OCI-LY3 (cell line): ENCODE data around the gene CAMTA1.
A peak's percentile ranks its signal among the peaks of the same experiment; 100 is the strongest.

Experiments
- H2AFZ ChIP-seq: fragments of 200-600, 300-600 bp; shearing (Covaris generic); 2 replicates; pipeline ENCODE4 v1.6.0; 2014; ENCODE audit warnings: antibody characterized with exemption, low read depth, low read length
- H3K27ac ChIP-seq: fragments of 200-600, 300-600 bp; sonication (generic); 2 replicates; pipeline ENCODE4 v1.5.1; 2014; ENCODE audit warnings: mild to moderate bottlenecking, low read length, moderate library complexity, mixed read lengths
- H3K27me3 ChIP-seq: fragments of 200-600, 300-600 bp; sonication (generic); 2 replicates; pipeline ENCODE4 v1.6.1; 2014; ENCODE audit warnings: low read depth, low read length, mixed read lengths
- H3K36me3 ChIP-seq: fragments of 200-600, 300-600 bp; sonication (generic); replicated peaks from 2 replicates; pipeline ENCODE3; 2014; ENCODE audit warnings: low read depth, low read length, mixed read lengths
- H3K4me1 ChIP-seq: fragments of 300-600, 200-600 bp; sonication (generic); 2 replicates; pipeline ENCODE4 v1.6.1; 2014; ENCODE audit warnings: low read length, mixed read lengths
- H3K4me2 ChIP-seq: fragments of 200-600, 300-600 bp; sonication (generic); 2 replicates; pipeline ENCODE4 v1.6.1; 2014; ENCODE audit warnings: low read length, mixed read lengths
- H3K4me3 ChIP-seq: fragments of 300-600, 200-600 bp; sonication (generic); 2 replicates; pipeline ENCODE4 v1.5.1; 2014; ENCODE audit warnings: antibody characterized with exemption, mild to moderate bottlenecking, low read length, moderate library complexity
- H3K79me2 ChIP-seq: fragments of 300-600, 200-600 bp; shearing (Covaris generic); 2 replicates; pipeline ENCODE4 v1.6.1; 2014; ENCODE audit warnings: mild to moderate bottlenecking, low read length, mixed read lengths
- H3K9ac ChIP-seq: fragments of 300-600, 200-600 bp; shearing (Covaris generic); 2 replicates; pipeline ENCODE4 v1.6.0; 2014; ENCODE audit warnings: mild to moderate bottlenecking, low read length, moderate library complexity
- H3K9me3 ChIP-seq: fragments of 200-600, 300-600 bp; shearing (Covaris generic); 2 replicates; pipeline ENCODE4 v1.6.1; 2014; ENCODE audit warnings: low read length, mixed read lengths; ENCODE audit not compliant: insufficient read depth
- H4K20me1 ChIP-seq: fragments of 200-600, 300-600 bp; sonication (generic); 2 replicates; pipeline ENCODE4 v1.6.1; 2016; ENCODE audit warnings: low read length, mixed read lengths; ENCODE audit not compliant: insufficient read depth
- EZH2phosphoT487 ChIP-seq: fragments of 200-600 bp; shearing (Covaris generic); IDR thresholded peaks from 2 replicates; pipeline ENCODE4 v1.6.1; 2018; ENCODE audit warnings: antibody characterized with exemption, mixed run types, low read depth
- TF ChIP-seq, protein P1 (sequence below): fragments of 200-600, 300-600 bp; sonication (generic); IDR thresholded peaks from 2 replicates; pipeline ENCODE4 v1.5.1; 2014; ENCODE audit warnings: antibody characterized with exemption, low read length, low read depth

The CAMTA1 gene

DNA sequence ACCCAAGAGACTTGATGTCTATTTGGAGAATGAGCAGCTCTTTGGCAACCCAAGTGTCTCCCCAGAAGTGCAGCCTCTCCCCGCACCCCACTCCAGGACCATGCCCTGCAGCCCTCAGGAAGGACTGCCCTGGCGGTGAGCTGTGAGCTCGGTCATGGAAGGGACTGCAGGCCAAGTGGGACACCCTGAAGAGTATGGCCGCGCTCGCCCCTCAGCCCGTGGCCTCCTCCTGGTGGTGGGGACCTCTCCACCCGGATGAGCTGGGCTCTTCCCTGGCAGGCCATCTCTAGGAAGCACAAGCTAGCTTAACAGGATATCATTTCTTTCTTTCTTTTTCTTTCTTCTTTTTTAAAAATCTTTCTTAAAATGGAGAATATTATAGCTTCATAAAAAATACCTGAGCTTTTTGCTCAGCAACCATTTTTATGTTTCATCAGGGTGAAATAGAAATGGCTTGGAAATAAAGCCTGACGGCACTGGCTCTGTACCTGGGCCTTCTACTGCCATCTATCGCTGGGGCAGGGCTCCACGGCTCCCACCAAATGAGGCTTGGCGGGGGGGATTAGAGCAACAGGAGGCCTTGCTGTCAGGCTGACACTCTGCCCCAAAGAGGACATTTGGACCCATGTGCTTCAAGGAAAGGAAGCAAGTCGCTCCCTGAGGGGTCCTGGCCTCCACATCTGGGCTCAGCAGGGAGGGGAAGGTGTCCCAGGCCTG is 689.7 kb downstream of the CAMTA1 start:
- Histone ChIP-seq H3K27me3 (peaks cover 2% of the 10 kb centered on the region; the same call in 1 of the 2 replicates), H3K4me2 (no peak overlapping the region), H3K79me2 (no peaks in the 10 kb centered on the region), H3K27ac (no peak overlapping the region), H2AFZ (no peak overlapping the region), H3K36me3 (no peaks in the 10 kb centered on the region), H3K9me3 (no peaks in the 10 kb centered on the region), H3K9ac (no peak overlapping the region), H3K4me1 (peaks cover 23% of the 10 kb centered on the region), H3K4me3 (no peak overlapping the region), H4K20me1 (no peaks in the 10 kb centered on the region)
- TF ChIP-seq, protein P1, sequence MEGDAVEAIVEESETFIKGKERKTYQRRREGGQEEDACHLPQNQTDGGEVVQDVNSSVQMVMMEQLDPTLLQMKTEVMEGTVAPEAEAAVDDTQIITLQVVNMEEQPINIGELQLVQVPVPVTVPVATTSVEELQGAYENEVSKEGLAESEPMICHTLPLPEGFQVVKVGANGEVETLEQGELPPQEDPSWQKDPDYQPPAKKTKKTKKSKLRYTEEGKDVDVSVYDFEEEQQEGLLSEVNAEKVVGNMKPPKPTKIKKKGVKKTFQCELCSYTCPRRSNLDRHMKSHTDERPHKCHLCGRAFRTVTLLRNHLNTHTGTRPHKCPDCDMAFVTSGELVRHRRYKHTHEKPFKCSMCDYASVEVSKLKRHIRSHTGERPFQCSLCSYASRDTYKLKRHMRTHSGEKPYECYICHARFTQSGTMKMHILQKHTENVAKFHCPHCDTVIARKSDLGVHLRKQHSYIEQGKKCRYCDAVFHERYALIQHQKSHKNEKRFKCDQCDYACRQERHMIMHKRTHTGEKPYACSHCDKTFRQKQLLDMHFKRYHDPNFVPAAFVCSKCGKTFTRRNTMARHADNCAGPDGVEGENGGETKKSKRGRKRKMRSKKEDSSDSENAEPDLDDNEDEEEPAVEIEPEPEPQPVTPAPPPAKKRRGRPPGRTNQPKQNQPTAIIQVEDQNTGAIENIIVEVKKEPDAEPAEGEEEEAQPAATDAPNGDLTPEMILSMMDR, result peak; percentile 52
- TF ChIP-seq EZH2phosphoT487, result no peak

DNA sequence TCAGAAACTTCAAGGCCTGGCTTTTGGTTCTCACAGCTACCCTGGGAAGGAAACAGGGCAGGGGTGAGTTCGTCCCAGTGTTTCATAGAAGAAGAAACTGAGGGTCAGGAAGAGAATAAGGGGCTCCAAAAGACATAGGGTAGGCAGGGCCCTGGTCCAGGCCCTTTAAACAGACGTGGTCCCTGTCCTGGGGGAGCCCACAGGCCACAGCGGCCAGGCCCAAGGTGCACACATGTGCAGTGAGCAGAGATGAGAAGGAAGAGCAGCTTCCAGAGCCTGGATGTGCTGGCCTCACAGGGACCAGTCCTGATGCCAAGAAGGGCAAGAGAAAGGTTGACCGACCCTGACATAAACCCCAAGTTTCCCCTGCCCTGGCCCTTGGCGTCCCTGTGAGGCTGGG is 690.4 kb downstream of the CAMTA1 start:
- H3K79me2 ChIP-seq, result no peaks in the 10 kb centered on the region
- no peak overlapping the region for H3K27ac ChIP-seq
- no peak overlapping the region for H3K9ac ChIP-seq
- no peak overlapping the region for H2AFZ ChIP-seq
- H3K4me1 ChIP-seq, result peaks cover 16% of the 10 kb centered on the region
- no peaks in the 10 kb centered on the region for H3K9me3 ChIP-seq
- H3K27me3 ChIP-seq, result peaks cover 2% of the 10 kb centered on the region; the same call in 1 of the 2 replicates
- TF ChIP-seq EZH2phosphoT487, result no peak
- TF ChIP-seq, protein P1, result no peak
- no peaks in the 10 kb centered on the region for H4K20me1 ChIP-seq
- H3K36me3 ChIP-seq, result no peaks in the 10 kb centered on the region
- no peak overlapping the region for H3K4me3 ChIP-seq
- H3K4me2 ChIP-seq, result no peak overlapping the region

DNA sequence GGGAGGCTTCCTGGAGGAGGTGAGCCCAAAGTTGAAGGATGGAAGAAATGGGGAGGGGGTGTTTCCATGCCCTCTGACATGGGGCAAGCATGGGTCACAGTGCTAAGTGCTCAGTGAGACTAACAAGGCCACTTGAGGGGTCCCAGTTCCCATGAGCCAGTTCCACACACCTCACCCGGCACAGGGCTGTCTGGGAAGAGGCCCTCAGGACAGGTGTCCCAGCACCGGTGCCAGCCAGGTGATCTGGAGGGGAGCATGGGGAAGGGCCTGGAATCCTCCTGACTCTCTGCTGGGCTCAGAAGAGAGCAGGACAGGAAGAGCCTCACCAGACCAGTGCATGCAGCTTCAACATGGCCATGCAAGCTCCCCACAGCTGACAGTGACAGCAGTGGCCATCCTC is 691.1 kb downstream of the CAMTA1 start:
- Histone ChIP-seq H3K36me3 (no peaks in the 10 kb centered on the region), H2AFZ (no peak overlapping the region), H3K27ac (no peak overlapping the region), H3K79me2 (no peaks in the 10 kb centered on the region), H3K27me3 (peaks cover 2% of the 10 kb centered on the region), H3K4me1 (peaks cover 9% of the 10 kb centered on the region), H3K9ac (no peak overlapping the region), H3K4me2 (no peak overlapping the region), H3K4me3 (no peak overlapping the region), H4K20me1 (no peaks in the 10 kb centered on the region), H3K9me3 (no peaks in the 10 kb centered on the region)
- TF ChIP-seq EZH2phosphoT487, result no peak
- TF ChIP-seq, protein P1, result no peak

DNA sequence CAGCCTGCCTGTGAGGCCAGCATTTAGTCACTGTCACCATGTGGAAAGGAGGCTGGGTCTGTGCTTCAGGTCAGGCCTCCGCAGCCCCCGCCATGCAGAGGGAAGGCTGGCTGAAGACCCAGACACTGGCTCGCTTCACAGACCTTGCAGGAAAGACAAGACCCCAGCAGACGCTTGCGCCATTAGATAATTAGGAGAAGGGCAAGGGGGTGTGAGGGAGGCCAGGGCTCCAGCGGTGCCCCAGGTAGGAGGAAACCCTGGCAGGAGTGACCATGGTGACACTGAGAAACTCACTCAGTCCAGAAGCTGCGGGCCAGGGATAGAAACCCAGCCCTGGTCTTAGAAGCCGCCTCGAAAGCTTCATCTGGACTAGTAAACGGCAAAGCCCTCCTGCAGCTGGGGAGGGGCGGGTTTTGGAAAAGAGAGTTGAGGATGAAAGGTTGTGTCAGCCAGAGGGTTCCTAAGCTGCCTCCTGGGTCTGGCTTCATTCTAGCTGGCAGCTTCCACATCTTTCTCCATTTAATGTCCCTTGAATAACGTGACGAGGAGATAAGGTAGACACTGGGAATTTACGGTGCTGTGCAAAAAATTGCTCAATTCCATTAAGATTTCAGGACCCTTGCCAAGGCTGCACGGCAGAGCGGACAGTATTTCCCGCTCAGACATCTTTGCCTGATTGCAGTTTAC is 691.8 kb downstream of the CAMTA1 start:
- no peaks in the 10 kb centered on the region for H3K79me2 ChIP-seq
- H3K4me1 ChIP-seq, result peaks cover 3% of the 10 kb centered on the region; the same call in 1 of the 2 replicates
- no peak overlapping the region for H3K27ac ChIP-seq
- H4K20me1 ChIP-seq, result no peaks in the 10 kb centered on the region
- no peak overlapping the region for H3K4me2 ChIP-seq
- no peak overlapping the region for H2AFZ ChIP-seq
- H3K4me3 ChIP-seq, result no peak overlapping the region
- no peak overlapping the region for H3K9ac ChIP-seq
- peaks cover 2% of the 10 kb centered on the region for H3K27me3 ChIP-seq
- no peaks in the 10 kb centered on the region for H3K9me3 ChIP-seq
- TF ChIP-seq, protein P1, result no peak
- no peak for TF ChIP-seq EZH2phosphoT487
- no peaks in the 10 kb centered on the region for H3K36me3 ChIP-seq
